ENCODE data around the gene SCGB1A1.
"Not testable (repeated sequence)": the region's sequence is repeated elsewhere in the genome, so short reads cannot be mapped to it uniquely, and the experiment has no call there.

The SCGB1A1 gene, protein sequence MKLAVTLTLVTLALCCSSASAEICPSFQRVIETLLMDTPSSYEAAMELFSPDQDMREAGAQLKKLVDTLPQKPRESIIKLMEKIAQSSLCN

DNA sequence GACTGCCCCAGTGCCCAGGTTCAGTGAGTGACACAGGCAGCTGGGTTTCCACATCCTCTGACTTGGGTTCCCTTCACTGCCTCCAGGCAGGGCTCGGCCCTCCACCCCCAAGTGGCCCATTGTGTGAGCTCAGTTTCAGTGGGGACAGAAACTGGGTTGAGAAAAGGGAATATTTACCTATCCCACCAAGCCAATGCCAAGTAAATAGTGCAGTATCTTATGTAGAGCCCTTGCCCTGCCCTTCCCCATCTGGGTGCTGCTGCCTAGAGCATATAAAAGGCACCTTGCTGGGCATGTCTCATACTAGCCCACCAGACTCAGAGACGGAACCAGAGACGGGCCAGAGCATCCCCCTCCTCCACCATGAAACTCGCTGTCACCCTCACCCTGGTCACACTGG is at the start of gene SCGB1A1:
SCGB1A1 (plus strand) TSS at position 301 of the 400 bp plus-strand sequence; CDS start at position 364, 63 bp downstream.
- Mint-ChIP-seq H3K27me3 (peaks cover 6% of the 10 kb centered on the region), H3K4me3 (no peak within 1 kb of the TSS), H3K36me3 (ENCODE audit: low read depth) (no peaks in the 10 kb centered on the region), H3K27ac (peak within 1 kb of the TSS; percentile 68), H3K4me1 (ENCODE audit: low read depth) (peaks cover 67% of the 10 kb centered on the region), H3K9me3 (no peaks in the 10 kb centered on the region)
- intact Hi-C loops (cut with micrococcal nuclease) = no loop called here

DNA sequence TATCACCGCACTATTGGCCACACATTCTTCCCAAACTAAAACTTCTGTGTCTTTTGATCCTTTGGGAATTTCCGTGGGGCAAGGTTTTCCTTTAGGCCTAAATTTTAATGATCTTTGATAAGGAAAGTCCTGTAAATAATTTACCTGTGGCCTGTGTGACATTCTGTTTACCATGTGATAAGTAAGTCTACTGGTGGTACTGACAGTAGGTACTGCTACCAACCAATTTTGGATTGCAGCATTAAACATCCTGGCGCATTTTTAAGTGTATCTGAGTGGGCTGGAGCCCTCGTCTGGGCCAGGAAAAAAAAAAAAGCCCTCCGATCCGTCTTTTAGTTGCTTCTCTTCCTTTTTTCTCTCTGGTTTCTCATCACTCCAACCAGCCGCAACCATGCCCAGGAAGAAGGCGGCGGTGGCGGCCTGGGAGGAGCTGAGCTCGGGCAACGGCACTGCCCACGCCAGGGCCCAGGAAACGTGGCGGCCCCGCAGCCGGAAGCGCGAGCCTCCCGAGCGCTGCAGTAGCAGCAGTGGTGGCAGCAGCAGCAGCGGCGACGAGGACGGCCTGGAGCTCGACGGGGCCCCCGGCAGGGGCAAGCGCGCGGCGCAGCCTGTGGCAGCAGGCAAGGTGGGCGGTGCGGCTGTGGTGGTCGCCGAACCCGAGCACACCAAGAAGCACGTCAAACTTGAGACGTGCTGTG is 47.9 kb upstream of the SCGB1A1 start:
- Mint-ChIP-seq H3K9me3 (no peaks in the 10 kb centered on the region), H3K27ac (peak overlapping the region; percentile 46), H3K27me3 (no peaks in the 10 kb centered on the region), H3K4me1 (ENCODE audit: low read depth) (no peaks in the 10 kb centered on the region), H3K36me3 (ENCODE audit: low read depth) (no peaks in the 10 kb centered on the region), H3K4me3 (peak overlapping the region; percentile 64)
- intact Hi-C loops (cut with micrococcal nuclease) = no loop called here

DNA sequence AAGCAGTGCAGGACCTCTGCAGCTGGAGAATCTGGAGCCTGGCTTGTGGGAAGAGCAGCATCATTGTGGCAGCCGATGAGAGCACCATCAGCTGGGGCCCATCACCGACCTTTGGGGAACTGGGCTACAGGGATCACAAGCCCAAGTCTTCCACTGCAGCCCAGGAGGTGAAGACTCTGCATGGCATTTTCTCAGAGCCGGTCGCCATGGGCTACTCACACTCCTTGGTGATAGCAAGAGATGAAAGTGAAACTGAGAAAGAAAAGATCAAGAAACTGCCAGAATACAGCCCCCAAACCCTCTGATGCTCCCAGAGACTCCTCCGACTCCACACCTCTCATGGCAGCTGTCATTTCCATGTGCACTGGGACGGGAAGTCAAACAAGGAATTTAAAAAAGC is 46.0 kb upstream of the SCGB1A1 start:
- Mint-ChIP-seq H3K9me3 (no peaks in the 10 kb centered on the region), H3K36me3 (ENCODE audit: low read depth) (no peaks in the 10 kb centered on the region), H3K4me3 (no peak overlapping the region), H3K4me1 (ENCODE audit: low read depth) (no peaks in the 10 kb centered on the region), H3K27me3 (no peaks in the 10 kb centered on the region), H3K27ac (no peak overlapping the region)
- intact Hi-C loops (cut with micrococcal nuclease) = no loop called here

DNA sequence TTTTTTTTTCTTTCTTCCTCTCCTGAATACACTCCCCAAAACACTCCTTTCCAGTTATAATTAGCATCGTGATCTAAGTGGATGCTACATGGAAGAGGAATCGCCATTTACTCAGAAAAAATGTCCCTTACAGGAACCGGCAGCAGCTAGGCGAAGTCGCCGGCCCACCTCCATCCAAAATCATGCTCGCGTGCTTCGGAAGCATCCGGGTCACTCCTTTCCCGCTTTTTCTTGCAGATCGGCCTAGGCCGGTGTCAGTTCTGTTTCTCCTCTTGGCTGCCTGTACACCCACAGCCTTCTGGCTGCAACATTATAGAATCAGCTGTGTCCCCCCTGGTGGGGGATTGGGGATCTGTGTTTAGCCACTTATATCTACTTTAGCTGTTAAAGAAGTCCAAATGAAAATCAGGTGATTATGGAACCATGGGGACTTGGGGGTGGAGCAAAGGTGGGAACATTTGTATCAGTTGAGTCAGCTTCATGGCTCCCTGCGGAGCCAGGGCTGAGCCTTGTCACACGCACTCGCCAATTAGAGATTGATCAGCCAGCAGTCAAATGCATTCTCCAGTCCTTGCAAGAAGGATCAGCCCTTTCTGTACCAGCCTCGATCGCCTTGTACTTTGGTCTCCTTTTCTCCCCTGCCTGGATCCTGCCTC is 45.2 kb upstream of the SCGB1A1 start:
- H3K27me3 Mint-ChIP-seq = no peaks in the 10 kb centered on the region
- no peak overlapping the region for H3K27ac Mint-ChIP-seq
- no peaks in the 10 kb centered on the region for H3K9me3 Mint-ChIP-seq
- no peak overlapping the region for H3K4me3 Mint-ChIP-seq
- intact Hi-C loops (cut with micrococcal nuclease) = no loop called here
- no peaks in the 10 kb centered on the region for H3K4me1 Mint-ChIP-seq (ENCODE audit: low read depth)
- no peaks in the 10 kb centered on the region for H3K36me3 Mint-ChIP-seq (ENCODE audit: low read depth)

DNA sequence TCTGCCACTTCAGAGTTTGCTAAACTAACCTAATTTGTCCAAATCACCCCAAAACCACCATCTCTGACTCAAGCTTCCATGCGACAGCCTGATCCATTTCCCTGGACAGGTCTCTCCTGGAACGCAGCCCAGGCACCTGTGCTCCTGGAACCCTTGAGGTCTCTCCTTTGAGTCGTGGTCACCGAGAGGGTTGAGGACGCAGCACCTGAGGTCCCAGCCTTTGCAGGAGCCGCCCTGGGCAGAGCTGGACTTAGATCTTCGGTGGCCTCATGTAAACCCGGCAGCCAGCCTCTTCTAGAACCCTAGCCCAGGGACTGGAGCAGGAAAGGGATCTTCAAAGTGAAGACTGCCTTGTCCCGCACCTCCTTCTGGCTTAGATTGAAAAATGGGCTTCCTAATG is 44.0 kb upstream of the SCGB1A1 start:
- Mint-ChIP-seq H3K9me3 (no peaks in the 10 kb centered on the region), H3K36me3 (ENCODE audit: low read depth) (no peaks in the 10 kb centered on the region), H3K4me1 (ENCODE audit: low read depth) (no peaks in the 10 kb centered on the region), H3K27me3 (no peaks in the 10 kb centered on the region), H3K4me3 (no peak overlapping the region), H3K27ac (no peak overlapping the region)
- intact Hi-C loops (cut with micrococcal nuclease) = no loop called here

DNA sequence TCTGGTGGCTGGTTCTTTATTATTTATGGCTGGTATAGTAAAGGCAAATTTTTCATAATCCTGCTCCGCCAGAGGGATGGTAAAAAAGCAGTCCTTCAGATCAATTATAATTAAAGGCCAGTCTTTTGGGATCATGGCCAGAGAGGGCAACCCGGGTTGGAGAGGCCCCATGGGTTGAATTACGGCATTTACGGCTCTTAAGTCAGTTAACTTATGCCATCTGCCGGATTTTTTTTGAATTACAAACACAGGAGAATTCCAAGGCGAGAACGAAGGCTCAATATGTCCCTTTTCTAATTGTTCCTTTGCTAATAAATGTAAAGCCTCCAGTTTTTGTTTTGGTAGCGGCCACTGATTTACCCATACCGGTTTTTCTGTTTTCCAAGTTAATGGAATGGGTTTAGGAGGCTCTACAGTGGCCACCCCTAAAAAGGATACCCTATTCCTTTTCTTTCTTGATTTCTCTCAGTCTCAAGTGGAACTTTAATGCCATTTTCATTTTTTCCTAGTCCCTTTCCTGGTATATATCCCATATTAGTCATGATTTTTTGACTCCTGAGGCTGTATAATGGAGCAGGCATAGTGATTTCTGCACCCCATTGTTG is 40.3 kb upstream of the SCGB1A1 start:
- not testable (repeated sequence) for H3K27me3 Mint-ChIP-seq; H3K27ac Mint-ChIP-seq; H3K36me3 Mint-ChIP-seq (ENCODE audit: low read depth); H3K9me3 Mint-ChIP-seq; H3K4me3 Mint-ChIP-seq; H3K4me1 Mint-ChIP-seq (ENCODE audit: low read depth)
- intact Hi-C loops (cut with micrococcal nuclease) = loop anchor here (1.0 kb wide), 1 partner anchor 38 kb away; no protein-coding TSS in a partner anchor

DNA sequence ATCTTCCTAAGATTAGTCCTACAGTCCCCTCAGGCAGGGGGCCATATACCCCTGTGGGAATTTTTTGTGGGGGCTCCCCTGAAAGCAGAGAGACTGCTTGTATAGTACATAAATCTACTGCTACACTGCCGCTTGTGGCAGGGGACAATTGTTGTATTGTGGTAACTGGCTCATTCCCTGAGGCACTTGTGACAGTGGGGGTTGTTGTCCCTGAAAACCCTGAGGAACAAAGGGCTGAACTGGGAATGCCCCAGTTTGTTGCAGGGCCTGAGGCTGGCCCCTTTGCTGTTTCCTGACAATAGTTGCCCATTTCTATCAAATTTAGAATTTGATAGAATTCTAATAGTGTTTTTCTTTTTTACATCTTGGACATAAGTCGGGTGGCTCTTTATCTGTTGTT is 39.2 kb upstream of the SCGB1A1 start:
- H3K4me3 Mint-ChIP-seq; H3K27ac Mint-ChIP-seq; intact Hi-C loops (cut with micrococcal nuclease); H3K27me3 Mint-ChIP-seq; H3K4me1 Mint-ChIP-seq (ENCODE audit: low read depth); H3K36me3 Mint-ChIP-seq (ENCODE audit: low read depth); H3K9me3 Mint-ChIP-seq: not testable (repeated sequence)

DNA sequence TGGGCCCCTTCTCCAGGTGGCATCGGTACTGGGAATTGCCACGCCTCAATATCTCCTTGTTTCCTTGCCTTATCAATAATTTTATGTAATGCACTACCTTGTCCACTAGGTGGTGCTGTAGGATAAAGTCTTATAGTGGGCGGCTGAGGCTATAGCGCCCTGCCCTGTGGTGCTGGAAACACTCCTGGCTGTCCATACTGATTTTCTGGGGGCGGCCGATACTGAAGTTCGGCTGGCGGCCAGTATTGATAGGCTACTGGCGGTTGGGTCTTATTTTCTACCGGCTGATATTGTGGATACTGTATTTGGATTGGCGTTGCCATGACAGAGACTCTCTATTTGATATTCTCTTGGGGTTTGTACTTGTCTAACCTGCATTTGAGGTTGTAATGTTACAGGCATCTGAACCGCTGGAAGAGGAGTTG is 38.0 kb upstream of the SCGB1A1 start:
- H3K4me3 Mint-ChIP-seq; H3K27me3 Mint-ChIP-seq; H3K4me1 Mint-ChIP-seq (ENCODE audit: low read depth); H3K9me3 Mint-ChIP-seq; intact Hi-C loops (cut with micrococcal nuclease); H3K27ac Mint-ChIP-seq; H3K36me3 Mint-ChIP-seq (ENCODE audit: low read depth): not testable (repeated sequence)

DNA sequence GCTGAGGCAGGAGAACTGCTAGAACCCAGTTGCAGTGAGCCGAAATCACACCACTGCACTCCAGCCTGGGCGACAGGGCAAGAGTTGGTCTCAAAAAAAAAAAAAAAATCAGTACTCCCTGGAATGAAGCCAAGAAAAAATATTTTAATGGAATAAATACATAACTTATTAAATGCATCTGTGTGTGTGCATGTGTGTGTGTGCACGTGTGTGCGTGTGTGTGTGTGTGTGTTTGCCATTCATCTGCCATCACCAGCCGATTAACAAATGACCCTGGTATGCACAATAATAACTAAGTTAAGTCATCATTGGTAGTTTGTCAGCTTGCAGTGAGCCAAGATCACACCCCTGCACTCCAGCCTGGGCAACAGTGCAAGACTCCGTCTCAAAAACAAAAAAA is 35.0 kb upstream of the SCGB1A1 start:
- intact Hi-C loops (cut with micrococcal nuclease) = no loop called here
- Mint-ChIP-seq H3K27me3 (no peaks in the 10 kb centered on the region), H3K4me1 (ENCODE audit: low read depth) (peaks cover 8% of the 10 kb centered on the region), H3K4me3 (no peak overlapping the region), H3K9me3 (no peaks in the 10 kb centered on the region), H3K36me3 (ENCODE audit: low read depth) (no peaks in the 10 kb centered on the region), H3K27ac (no peak overlapping the region)

DNA sequence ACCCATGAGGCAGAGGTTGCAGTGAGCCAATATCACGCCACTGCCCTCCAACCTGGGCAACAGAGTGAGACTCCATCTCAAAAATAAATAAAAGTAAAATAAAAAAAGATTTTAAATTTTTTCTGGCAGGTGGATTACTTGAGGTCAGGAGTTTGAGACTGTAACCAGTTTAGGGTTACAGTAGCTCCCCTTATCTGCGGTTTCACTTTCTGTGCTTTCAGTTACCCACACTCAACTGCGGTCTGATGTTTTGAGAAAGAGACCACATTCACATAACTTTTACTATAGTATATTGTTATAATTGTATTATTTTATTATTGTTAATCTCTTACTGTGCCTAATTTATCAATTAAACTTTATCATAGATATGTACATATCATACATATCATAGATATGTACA is 32.8 kb upstream of the SCGB1A1 start:
- H3K9me3 Mint-ChIP-seq; H3K36me3 Mint-ChIP-seq (ENCODE audit: low read depth); H3K27ac Mint-ChIP-seq; intact Hi-C loops (cut with micrococcal nuclease); H3K27me3 Mint-ChIP-seq; H3K4me3 Mint-ChIP-seq; H3K4me1 Mint-ChIP-seq (ENCODE audit: low read depth): not testable (repeated sequence)

DNA sequence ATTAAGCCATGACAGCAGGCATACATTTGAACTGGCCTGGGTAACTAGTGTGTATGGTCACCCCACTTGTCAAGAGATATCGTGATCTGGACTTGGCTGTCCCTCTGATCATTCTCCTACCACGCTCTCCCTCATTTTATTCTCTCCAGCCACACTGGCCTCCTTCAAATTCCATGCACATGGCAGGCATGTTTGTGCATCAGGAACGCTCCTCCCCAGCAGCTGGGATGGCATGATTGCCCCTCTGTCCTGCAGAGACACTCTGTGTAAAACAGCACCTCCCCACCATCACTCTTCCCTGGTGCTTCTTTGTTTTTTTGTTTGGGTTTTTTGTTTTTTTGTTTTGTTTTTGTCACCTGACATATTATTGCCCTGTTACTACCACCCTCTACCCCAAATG is 31.5 kb upstream of the SCGB1A1 start:
- intact Hi-C loops (cut with micrococcal nuclease) = no loop called here
- no peaks in the 10 kb centered on the region for H3K9me3 Mint-ChIP-seq
- peaks cover 14% of the 10 kb centered on the region for H3K36me3 Mint-ChIP-seq (ENCODE audit: low read depth)
- H3K4me1 Mint-ChIP-seq (ENCODE audit: low read depth) = no peaks in the 10 kb centered on the region
- no peak overlapping the region for H3K27ac Mint-ChIP-seq
- H3K4me3 Mint-ChIP-seq = no peak overlapping the region
- no peaks in the 10 kb centered on the region for H3K27me3 Mint-ChIP-seq

DNA sequence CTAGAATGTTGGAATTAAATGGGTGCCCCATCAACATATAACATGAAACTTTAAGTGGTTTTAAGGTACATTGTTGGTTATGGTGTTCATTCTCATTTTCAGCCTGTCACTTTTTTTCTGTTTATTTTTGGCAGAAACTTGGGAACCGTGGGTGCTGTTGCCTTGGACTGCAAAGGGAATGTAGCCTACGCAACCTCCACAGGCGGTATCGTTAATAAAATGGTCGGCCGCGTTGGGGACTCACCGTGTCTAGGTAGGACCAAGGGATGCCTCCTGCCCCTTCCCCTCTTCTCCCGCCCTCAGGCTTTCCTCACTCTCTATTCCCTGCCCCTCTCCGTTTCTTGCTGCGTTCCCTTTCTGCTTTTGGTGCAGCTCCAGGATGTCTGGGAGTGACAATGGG is 29.8 kb upstream of the SCGB1A1 start:
- no peaks in the 10 kb centered on the region for H3K27me3 Mint-ChIP-seq
- peaks cover 17% of the 10 kb centered on the region for H3K36me3 Mint-ChIP-seq (ENCODE audit: low read depth)
- intact Hi-C loops (cut with micrococcal nuclease) = no loop called here
- no peaks in the 10 kb centered on the region for H3K9me3 Mint-ChIP-seq
- H3K27ac Mint-ChIP-seq = no peak overlapping the region
- no peaks in the 10 kb centered on the region for H3K4me1 Mint-ChIP-seq (ENCODE audit: low read depth)
- H3K4me3 Mint-ChIP-seq = no peak overlapping the region

DNA sequence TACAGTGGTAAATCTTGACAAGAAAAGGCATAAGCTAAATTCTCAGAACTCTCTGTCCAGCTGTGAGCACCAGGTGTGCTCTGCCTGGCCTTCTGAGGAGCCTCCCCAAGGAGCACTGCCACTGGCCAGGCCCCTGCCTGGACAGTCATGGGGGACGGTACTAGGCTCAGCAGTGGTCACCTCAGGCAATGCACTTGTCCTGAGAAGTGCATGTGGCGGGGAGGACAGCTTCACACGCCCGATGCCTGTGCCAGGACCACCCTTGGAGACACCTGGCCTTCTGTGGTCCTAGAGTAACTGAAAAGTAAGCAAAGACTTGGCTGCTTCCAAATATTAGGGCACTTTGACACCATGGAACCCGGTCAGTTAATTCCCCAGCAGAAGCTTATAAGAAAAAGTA is 28.6 kb upstream of the SCGB1A1 start:
- Mint-ChIP-seq H3K27ac (no peak overlapping the region), H3K36me3 (ENCODE audit: low read depth) (peaks cover 17% of the 10 kb centered on the region), H3K27me3 (no peaks in the 10 kb centered on the region), H3K9me3 (no peaks in the 10 kb centered on the region), H3K4me3 (no peak overlapping the region), H3K4me1 (ENCODE audit: low read depth) (peaks cover 9% of the 10 kb centered on the region)
- intact Hi-C loops (cut with micrococcal nuclease) = loop anchor here (10.0 kb wide), 1 partner anchor 305 kb away; no protein-coding TSS in a partner anchor

DNA sequence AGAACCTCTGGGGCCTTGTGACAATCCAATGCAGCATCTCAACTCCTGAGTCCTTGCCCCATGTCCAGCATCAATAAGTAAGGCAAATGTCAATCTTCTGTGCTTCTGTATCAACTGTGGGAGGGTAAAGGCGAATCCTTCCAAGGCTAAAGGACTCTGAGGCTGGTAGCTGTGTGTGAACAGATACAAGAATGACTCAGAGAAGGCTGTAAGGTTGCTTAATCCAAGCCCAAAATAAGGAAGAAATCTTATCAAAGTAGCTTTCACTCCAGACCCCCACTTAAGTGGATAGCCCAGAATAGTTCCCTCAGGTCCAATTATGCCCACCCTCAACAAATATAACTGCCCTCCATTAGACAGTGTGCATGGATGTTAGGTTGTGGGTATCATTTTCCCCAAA is 28.1 kb upstream of the SCGB1A1 start:
- Mint-ChIP-seq H3K27me3 (no peaks in the 10 kb centered on the region), H3K36me3 (ENCODE audit: low read depth) (peaks cover 17% of the 10 kb centered on the region), H3K4me1 (ENCODE audit: low read depth) (peaks cover 11% of the 10 kb centered on the region), H3K9me3 (no peaks in the 10 kb centered on the region), H3K27ac (no peak overlapping the region), H3K4me3 (no peak overlapping the region)
- intact Hi-C loops (cut with micrococcal nuclease) = loop anchor here (10.0 kb wide), 1 partner anchor 304 kb away; no protein-coding TSS in a partner anchor
